Germinal center (tissue), 1 donor: Measurements from ENCODE around the gene RXRG.

Experiments
- DNase-seq: peaks from one replicate; pipeline ENCODE4 v3.0.0; 2012; ENCODE audit warnings: mixed read lengths, low spot score

Gene RXRG

GRCh38 chr1:165449131-165449530 lies 4.2 kb upstream of the RXRG start:
- DNase-seq = no peak

- no peak for DNase-seq
These were observed 462 bp upstream of the RXRG start for GRCh38 chr1:165445388-165445787.

GRCh38 chr1:165443539-165444311 lies 1.2 kb downstream of the RXRG start:
- no peak for DNase-seq

- no peak for DNase-seq
These were observed 2.3 kb downstream of the RXRG start for GRCh38 chr1:165442653-165443052.

GRCh38 chr1:165442053-165442452 lies 2.9 kb downstream of the RXRG start:
- no peak for DNase-seq

- no peak for DNase-seq
These were observed 3.6 kb downstream of the RXRG start for GRCh38 chr1:165441166-165441880.

GRCh38 chr1:165439330-165439729 lies 5.6 kb downstream of the RXRG start:
- DNase-seq = no peak

GRCh38 chr1:165436994-165437393 lies 7.9 kb downstream of the RXRG start:
- no peak for DNase-seq

GRCh38 chr1:165435801-165436200 lies 9.1 kb downstream of the RXRG start:
- no peak for DNase-seq

GRCh38 chr1:165434281-165434680 lies 10.6 kb downstream of the RXRG start:
- DNase-seq = no peak

GRCh38 chr1:165431079-165431478 lies 13.8 kb downstream of the RXRG start:
- DNase-seq = no peak

- no peak for DNase-seq
These were observed 18.2 kb downstream of the RXRG start for GRCh38 chr1:165426745-165427144.

- DNase-seq = no peak
These were observed 19.3 kb downstream of the RXRG start for GRCh38 chr1:165425621-165426020.

GRCh38 chr1:165424454-165425216 lies 20.3 kb downstream of the RXRG start:
- no peak for DNase-seq

- no peak for DNase-seq
These were observed 21.8 kb downstream of the RXRG start for GRCh38 chr1:165423136-165423535.

GRCh38 chr1:165420655-165421054 lies 24.3 kb downstream of the RXRG start:
- no peak for DNase-seq

GRCh38 chr1:165419839-165420238 lies 25.1 kb downstream of the RXRG start:
- DNase-seq = no peak

GRCh38 chr1:165418195-165418594 lies 26.7 kb downstream of the RXRG start:
- no peak for DNase-seq

- no peak for DNase-seq
These were observed 28.1 kb downstream of the RXRG start for GRCh38 chr1:165416876-165417275.

- DNase-seq = no peak
These were observed 29.9 kb downstream of the RXRG start for GRCh38 chr1:165415068-165415467.

- DNase-seq = no peak
These were observed 30.3 kb downstream of the RXRG start for GRCh38 chr1:165414620-165415019.

GRCh38 chr1:165411396-165411795 lies 33.5 kb downstream of the RXRG start:
- DNase-seq = no peak
